HUES48 (cell line): ENCODE data around the gene TENT5C.
"Not testable (repeated sequence)": the region's sequence is repeated elsewhere in the genome, so short reads cannot be mapped to it uniquely, and the experiment has no call there.

Experiments
- H3K27ac ChIP-seq: one replicate; pipeline ENCODE4 v1.7.0; 2013; ENCODE audit warnings: low read depth, low read length, inconsistent platforms
- H3K27me3 ChIP-seq: 2 replicates; pipeline ENCODE4 v1.6.1; 2013; ENCODE audit warnings: mild to moderate bottlenecking, low read length; ENCODE audit not compliant: control insufficient read depth, insufficient read depth
- H3K36me3 ChIP-seq: 2 replicates; pipeline ENCODE4 v1.6.1; 2013; ENCODE audit warnings: low read length; ENCODE audit not compliant: control insufficient read depth, insufficient read depth
- H3K4me1 ChIP-seq: 2 replicates; pipeline ENCODE4 v1.6.1; 2013; ENCODE audit warnings: mild to moderate bottlenecking, low read length; ENCODE audit not compliant: control insufficient read depth, insufficient read depth
- H3K4me3 ChIP-seq: 2 replicates; pipeline ENCODE4 v1.5.1; 2013; ENCODE audit warnings: mild to moderate bottlenecking, low read depth, low read length
- H3K9ac ChIP-seq: 2 replicates; pipeline ENCODE4 v1.6.1; 2013; ENCODE audit warnings: mild to moderate bottlenecking, low read depth, low read length, moderate library complexity
- H3K9me3 ChIP-seq: 2 replicates; pipeline ENCODE4 v1.6.1; 2013; ENCODE audit warnings: low read length; ENCODE audit not compliant: control insufficient read depth, insufficient read depth

The TENT5C gene

DNA sequence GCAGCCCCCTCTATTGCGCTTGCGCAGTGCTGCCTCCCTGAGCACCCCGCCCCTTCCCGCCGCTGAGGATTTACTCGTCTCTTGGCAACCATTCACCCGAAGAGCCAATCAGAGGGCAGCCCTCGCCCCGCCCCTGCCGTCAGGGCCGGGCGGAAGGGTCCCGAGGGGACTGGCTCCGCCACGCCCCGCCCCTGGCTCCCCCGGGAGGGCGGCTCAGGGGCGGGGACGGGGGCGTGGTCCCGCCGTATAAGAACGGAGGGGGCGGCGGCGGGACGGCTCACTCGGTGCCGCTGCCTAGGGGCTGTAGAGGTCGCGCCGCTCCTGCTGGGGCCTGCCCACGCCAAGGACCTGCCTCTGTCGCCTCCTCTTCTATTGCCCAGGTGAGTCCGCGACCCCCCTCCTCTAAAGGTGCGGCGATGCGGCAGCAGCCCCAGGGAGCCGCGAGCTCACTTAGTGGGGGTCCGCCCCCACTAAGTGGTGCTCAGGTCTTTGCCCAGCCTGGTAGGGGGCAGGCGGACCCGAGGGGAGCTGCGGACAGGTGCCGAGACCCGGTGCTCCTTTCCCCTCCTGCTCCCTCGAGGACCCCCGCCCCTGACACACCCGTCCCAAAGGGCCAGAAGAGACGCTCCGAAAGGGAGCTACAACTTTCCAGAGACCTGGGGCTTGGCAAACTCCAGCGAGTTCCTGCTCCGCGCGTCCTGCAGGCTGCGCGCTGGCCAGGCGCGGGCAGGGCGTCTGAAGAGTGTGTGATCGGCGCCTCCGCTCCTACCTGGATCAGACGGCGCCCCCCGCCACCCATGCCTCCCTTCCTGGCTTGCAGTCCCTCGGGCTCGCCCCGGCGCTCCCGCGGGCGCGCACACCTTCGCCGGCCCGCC, at the start of gene TENT5C:
Gene TENT5C, plus strand, starts transcription at position 275 of the 875 bp plus-strand sequence. CDS start 16,821 bp downstream, outside the sequence.
- H3K4me3 ChIP-seq = peak within 1 kb of the TSS; percentile 99
- no peaks in the 10 kb centered on the region for H3K36me3 ChIP-seq
- H3K4me1 ChIP-seq = peaks cover 16% of the 10 kb centered on the region
- H3K27ac ChIP-seq = peak within 1 kb of the TSS; percentile 72
- peaks cover 53% of the 10 kb centered on the region for H3K27me3 ChIP-seq
- H3K9me3 ChIP-seq = no peaks in the 10 kb centered on the region
- peak within 1 kb of the TSS; percentile 34; the same call in 1 of the 2 replicates for H3K9ac ChIP-seq

DNA sequence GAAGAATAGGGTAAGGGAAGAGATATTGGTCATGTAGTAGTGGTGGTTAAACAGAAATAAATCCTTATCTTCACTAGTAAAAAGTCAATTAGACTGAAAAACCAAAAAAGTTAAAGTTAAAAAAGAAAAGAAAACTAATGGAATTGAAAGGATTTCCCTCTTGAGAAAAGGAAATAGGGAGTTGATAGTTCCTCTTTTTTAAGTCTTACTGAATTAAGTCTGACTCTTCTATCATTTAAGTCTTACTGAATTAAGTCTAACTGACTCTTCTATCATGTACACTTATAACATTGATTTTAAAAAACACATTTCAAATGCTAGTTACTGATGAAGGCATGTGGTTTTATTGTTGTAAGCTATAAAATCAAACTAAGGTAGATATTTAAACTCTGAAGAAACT, 49.5 kb upstream of the TENT5C start:
- Histone ChIP-seq H3K27ac (no peak overlapping the region), H3K9me3 (peaks cover 8% of the 10 kb centered on the region; the same call in 1 of the 2 replicates), H3K4me1 (no peaks in the 10 kb centered on the region), H3K4me3 (no peak overlapping the region), H3K9ac (no peak overlapping the region), H3K36me3 (no peaks in the 10 kb centered on the region), H3K27me3 (no peaks in the 10 kb centered on the region)

DNA sequence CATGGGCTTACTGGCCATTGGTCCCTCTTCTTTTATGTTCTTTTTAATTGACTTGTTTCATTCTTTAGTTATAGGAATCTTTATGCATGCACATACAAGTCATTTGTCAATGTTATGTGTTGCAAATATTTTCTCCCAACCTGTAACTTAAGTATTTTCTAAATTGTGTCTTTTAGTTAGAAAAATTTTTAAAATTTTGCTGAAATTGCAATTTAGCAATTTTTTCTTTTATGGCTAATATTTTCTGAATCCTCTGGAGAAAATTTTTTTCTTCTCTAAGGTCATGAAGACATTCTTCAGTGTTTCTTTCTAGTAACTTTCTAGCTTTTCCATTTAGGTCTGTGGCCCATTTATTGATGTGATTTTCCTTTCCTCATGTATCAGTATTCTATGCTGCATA, 48.9 kb upstream of the TENT5C start:
- Histone ChIP-seq H3K9ac (no peak overlapping the region), H3K27ac (no peak overlapping the region), H3K4me1 (no peaks in the 10 kb centered on the region), H3K27me3 (no peaks in the 10 kb centered on the region), H3K36me3 (no peaks in the 10 kb centered on the region), H3K4me3 (no peak overlapping the region), H3K9me3 (peaks cover 8% of the 10 kb centered on the region; the same call in 1 of the 2 replicates)

DNA sequence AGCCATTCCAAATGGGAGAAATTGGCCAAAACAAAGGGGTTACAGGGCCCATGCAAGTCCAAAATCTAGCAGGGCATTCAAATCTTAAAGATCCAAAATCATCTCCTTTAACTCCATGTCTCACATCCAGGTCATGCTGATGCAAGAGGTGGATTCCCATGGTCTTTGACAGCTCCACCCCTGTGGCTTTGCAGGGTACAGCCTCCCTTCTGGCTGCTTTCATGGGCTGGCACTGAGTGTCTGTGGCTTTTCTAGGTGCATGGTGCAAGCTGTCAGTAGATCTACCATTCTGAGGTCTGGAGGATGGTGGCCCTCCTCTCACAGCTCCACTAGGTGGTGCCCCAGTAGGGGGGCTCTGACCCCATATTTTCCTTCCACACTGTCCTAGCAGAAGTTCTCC, 47.4 kb upstream of the TENT5C start:
- H3K27ac ChIP-seq, H3K36me3 ChIP-seq, H3K27me3 ChIP-seq: not testable (repeated sequence)

DNA sequence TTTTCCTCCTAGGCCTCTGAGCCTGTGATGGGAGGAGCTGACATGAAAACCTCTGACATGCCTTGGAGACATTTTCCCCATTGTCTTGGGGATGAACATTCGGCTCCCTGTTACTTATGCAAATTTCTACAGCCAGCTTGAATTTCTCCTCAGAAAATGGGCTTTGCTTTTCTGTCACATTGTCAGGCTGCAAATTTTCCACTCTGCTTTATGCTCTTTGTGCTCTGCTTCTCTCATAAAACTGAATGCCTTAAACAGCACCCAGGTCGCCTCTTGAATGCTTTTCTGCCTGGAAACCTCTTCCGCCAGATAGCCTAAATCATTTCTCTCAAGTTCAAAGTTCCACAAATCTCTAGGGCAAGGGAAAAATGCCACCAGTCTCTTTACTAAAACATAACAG, 46.7 kb upstream of the TENT5C start:
- Histone ChIP-seq H3K27me3 (no peaks in the 10 kb centered on the region), H3K36me3 (no peaks in the 10 kb centered on the region), H3K9me3 (peaks cover 8% of the 10 kb centered on the region; the same call in 1 of the 2 replicates), H3K27ac (no peak overlapping the region), H3K4me1 (no peaks in the 10 kb centered on the region), H3K9ac (no peak overlapping the region), H3K4me3 (no peak overlapping the region)

More for the DNA sequence above, 47.4 kb upstream of the TENT5C start:
- H3K9me3 ChIP-seq, H3K9ac ChIP-seq, H3K4me1 ChIP-seq, H3K4me3 ChIP-seq: not testable (repeated sequence)

DNA sequence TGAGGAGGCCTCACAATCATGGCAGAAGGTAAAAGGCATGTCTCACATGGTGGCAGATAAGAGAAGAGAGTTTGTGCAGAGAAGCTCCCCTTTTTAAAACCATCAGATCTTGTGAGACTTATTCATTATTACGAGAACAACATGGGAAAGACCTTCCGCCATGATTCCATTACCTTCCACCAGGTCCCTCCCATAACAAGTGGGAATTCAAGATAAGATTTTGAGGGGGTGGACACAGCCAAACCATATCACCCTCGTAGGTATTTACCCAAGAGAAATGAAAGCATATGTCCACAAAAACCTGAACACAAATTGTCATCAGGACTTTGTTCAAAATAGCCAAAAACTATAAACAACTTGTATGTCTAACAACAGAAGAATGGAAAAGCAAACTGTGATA, 45.9 kb upstream of the TENT5C start:
- no peaks in the 10 kb centered on the region for H3K27me3 ChIP-seq
- H3K4me1 ChIP-seq = no peaks in the 10 kb centered on the region
- H3K9ac ChIP-seq = no peak overlapping the region
- H3K4me3 ChIP-seq = no peak overlapping the region
- H3K27ac ChIP-seq = no peak overlapping the region
- H3K36me3 ChIP-seq = no peaks in the 10 kb centered on the region
- peaks cover 8% of the 10 kb centered on the region; the same call in 1 of the 2 replicates for H3K9me3 ChIP-seq

DNA sequence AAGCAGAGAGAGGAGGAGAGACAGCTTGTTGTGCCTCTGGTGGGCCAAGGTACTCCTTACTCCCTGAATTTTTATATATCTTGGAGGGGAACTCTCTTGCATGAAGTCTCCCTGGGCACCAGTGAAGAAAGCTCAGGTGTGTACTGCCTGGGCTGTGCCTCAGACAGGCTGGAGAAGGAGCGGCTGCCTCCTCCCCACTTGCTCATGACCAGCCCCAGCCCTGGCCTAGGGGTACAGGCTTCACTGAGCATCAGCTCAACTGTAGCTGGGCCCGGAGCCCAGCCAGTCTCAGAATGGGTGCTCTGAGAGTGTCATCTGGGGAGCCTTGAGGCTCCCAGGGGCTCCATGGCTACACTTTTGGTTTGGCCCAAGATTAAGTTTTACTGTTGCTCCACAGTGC, 44.8 kb upstream of the TENT5C start:
- H3K9me3 ChIP-seq = peaks cover 8% of the 10 kb centered on the region; the same call in 1 of the 2 replicates
- H3K36me3 ChIP-seq = no peaks in the 10 kb centered on the region
- H3K27ac ChIP-seq = no peak overlapping the region
- H3K4me3 ChIP-seq = no peak overlapping the region
- H3K9ac ChIP-seq = no peak overlapping the region
- H3K4me1 ChIP-seq = no peaks in the 10 kb centered on the region
- no peaks in the 10 kb centered on the region for H3K27me3 ChIP-seq

DNA sequence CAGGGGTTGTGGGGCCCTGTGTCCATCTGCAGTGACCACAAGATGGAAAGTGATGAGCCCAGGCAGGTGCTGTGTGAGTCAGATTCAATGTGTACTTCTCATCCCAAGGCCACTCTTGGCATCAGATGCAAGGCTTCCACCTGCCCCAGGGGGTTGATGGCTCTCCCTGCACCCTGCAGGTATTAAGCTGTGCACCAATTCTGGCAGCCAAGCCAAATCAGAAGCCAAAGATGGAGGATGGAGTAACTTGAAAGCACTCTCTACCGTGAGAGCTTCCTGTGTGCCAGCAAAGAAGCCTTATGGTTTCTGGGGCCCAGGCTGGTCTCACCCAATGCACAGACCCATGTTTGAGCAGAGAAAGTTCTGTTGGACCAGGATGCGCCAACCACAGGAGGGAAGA, 44.3 kb upstream of the TENT5C start:
- Histone ChIP-seq H3K4me1 (no peaks in the 10 kb centered on the region), H3K27ac (no peak overlapping the region), H3K27me3 (no peaks in the 10 kb centered on the region), H3K9me3 (peaks cover 8% of the 10 kb centered on the region; the same call in 1 of the 2 replicates), H3K36me3 (no peaks in the 10 kb centered on the region), H3K9ac (no peak overlapping the region), H3K4me3 (no peak overlapping the region)

DNA sequence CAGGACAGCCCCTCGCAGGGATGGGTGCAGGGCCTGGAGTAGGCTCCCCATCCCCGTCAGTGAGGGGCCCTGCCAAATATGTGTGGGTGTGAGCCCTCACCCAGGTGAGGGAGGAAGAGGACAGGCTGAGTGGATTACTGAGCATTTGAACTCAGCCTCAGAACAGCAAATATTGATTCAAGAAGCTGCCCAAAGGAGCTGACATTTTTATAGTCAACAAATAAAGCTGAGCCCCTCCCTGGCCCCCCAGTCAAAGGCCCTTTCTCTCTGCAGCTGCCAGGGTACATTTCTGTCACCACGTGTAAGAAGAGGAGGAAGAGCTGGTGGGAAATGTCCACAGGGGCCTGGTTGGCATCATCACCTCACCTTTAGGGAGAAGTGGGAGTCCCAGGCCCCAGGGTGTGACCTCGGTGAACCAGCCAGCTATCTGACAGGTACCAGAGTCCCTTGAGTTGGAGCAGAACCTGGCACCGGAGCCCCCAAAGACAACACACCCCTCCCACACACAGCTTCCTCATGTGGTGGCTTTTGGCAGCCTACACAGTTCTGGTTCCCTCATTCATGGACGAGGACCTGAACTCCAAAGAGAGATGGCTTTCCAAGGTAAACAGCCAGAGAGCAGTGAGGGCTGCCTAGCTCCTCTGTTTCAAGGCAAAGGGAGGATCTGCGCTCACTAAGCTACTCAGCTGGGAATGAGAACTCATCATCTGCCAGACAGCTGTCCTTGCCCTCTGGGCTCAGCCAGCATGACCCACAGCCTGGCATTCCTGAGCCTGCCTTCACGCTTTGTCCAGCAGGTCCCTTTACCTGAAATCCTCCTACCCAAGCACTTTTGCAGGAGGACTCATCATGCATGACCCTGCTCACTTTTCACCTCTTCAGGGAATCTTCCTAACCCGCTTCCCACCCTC, 43.0 kb upstream of the TENT5C start:
- H3K27ac ChIP-seq = no peak overlapping the region
- peaks cover 8% of the 10 kb centered on the region; the same call in 1 of the 2 replicates for H3K9me3 ChIP-seq
- no peaks in the 10 kb centered on the region for H3K36me3 ChIP-seq
- no peaks in the 10 kb centered on the region for H3K27me3 ChIP-seq
- H3K4me3 ChIP-seq = no peak overlapping the region
- no peaks in the 10 kb centered on the region for H3K4me1 ChIP-seq
- no peak overlapping the region for H3K9ac ChIP-seq

DNA sequence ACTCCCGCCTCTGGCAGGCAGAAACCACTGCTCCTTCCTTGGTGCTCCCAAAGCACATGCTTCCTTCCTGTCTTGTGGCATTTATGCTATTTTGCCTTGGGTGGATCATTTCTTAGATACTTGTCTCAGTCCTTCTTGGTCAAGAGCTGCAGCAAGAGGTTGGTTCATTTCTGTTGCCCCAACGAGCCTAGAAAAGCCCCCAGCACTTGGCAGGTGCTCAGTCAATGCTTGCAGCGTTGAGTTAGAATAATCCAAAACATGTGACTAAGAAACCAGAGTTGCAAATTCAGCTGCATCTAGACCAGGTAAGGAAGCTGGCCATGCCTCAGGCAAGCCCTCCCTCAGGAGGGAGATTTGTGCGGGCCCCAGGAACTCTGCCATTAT, 42.4 kb upstream of the TENT5C start:
- H3K4me3 ChIP-seq = no peak overlapping the region
- no peak overlapping the region for H3K9ac ChIP-seq
- H3K36me3 ChIP-seq = no peaks in the 10 kb centered on the region
- H3K27ac ChIP-seq = no peak overlapping the region
- H3K4me1 ChIP-seq = no peaks in the 10 kb centered on the region
- H3K9me3 ChIP-seq = peaks cover 8% of the 10 kb centered on the region; the same call in 1 of the 2 replicates
- H3K27me3 ChIP-seq = no peaks in the 10 kb centered on the region
